ENCODE results near the gene C2. TPM values are rescaled to one million over a fixed set of nuclear protein-coding genes. Genes with fewer than 3 reads are reported as not detected.
"Not testable (repeated sequence)": the region's sequence is repeated elsewhere in the genome, so short reads cannot be mapped to it uniquely, and the experiment has no call there.

The C2 gene
- total RNA-seq, 1 experiment from 2014 or later, result 3.7 TPM

DNA sequence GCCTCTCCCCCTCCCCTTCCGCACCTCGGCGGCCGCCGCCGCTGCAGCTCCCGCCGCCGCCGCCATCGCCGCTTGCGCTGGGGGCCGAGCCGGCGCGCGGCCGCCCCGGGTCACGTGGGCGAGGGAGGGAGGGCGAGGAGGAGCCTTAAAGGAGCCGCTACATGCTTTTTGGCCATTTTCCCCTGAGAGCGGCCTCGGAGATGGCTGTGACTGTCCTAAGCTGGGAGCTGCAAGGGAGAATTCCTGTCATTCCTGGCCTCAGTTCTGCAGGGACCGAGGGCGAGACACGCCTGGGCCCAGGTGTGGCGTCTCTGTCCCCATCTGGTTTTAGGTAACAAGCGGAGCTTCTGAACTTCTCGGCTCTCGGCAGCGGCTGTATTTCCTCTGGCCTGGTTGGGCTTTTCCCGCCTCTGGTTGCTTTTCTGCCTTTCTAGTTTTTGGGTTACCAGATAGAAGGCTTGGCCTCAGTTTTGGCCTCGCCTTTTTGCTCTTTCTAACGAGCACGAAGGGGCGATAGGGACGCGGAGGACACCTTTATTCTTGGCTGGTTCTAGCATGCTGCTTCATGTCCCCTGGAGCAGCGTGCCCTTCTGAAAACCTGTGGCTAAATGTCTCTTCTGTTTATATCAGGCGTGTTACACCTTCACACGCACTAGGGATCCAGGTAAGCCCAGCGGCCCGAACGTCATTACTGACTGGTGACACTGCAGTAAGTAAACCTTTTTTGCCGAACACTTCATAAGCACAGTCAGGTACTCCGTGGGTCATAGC, 29.7 kb upstream of the C2 start, which contains the start of gene EHMT2:
Gene EHMT2, minus strand, starts transcription at position 87 of the 771 bp plus-strand sequence. Its CDS starts 21 bp downstream, at position 66.
- peak; percentile 91 for DNase-seq (ENCODE audit: low spot score)
- in situ Hi-C loops (cut with HindIII; ENCODE audit: low sequenced_read_pairs), result no loop called here

DNA sequence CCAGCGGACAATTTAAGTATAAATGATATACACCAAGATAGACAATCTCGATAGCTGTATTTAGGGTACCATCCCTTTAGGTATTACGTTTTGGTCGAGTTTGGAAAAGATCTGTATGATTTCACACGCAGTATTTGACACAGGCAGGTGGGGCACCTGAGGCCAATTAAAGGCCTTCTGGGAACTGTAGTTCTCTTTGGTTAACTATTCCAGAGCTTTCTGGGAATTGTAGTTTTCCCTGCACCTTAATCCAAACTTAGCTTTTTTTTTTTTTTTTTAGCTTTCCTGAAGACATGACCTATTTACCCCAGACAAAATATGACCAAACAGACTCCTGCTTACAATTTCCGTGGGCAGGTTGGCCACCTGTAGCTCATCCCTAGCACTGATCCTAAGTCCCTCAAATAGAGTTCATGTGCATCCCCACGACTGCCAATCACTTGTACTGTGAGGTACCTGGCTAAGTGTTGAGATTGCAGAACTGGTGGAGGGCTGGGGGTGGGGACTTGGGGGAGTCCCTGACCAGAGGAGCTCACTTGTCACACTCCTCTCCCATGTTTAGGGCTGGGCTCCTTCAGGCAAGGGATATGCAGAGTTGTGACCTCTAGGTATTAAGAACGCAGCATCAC, 29.0 kb upstream of the C2 start:
- peak; percentile 90 for DNase-seq (ENCODE audit: low spot score)
- in situ Hi-C loops (cut with HindIII; ENCODE audit: low sequenced_read_pairs), result no loop called here

DNA sequence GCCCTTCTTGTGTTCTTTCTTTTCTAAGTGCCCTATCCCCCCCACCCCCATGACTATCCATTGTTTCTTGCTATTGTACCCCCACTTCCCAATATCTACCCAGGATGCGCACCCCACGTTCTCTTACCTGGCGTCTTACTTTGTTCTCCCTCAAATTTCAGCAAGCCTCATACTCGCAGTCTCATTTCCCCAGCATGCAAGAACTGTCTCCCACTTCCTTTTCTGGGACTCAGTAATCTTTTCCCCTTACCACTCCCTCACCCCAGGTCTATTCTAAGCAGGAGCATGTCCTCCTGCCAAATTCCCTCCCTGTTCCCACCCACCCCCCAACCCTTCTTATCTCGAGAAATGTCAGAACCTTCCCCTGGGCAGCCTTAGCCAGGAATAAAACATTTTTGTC, 28.3 kb upstream of the C2 start:
- no peak for DNase-seq (ENCODE audit: low spot score)
- in situ Hi-C loops (cut with HindIII; ENCODE audit: low sequenced_read_pairs), result no loop called here

- in situ Hi-C loops (cut with HindIII; ENCODE audit: low sequenced_read_pairs), result no loop called here
- DNase-seq (ENCODE audit: low spot score), result no peak
Observed at GRCh38 chr6:31899882-31900722, 27.4 kb upstream of the C2 start.

GRCh38 chr6:31900917-31901414, 26.6 kb upstream of the C2 start:
- DNase-seq (ENCODE audit: low spot score), result peak; percentile 48
- in situ Hi-C loops (cut with HindIII; ENCODE audit: low sequenced_read_pairs), result no loop called here

- DNase-seq (ENCODE audit: low spot score), result peak; percentile 66
- in situ Hi-C loops (cut with HindIII; ENCODE audit: low sequenced_read_pairs), result no loop called here
Observed at GRCh38 chr6:31901415-31901952, 26.0 kb upstream of the C2 start.

DNA sequence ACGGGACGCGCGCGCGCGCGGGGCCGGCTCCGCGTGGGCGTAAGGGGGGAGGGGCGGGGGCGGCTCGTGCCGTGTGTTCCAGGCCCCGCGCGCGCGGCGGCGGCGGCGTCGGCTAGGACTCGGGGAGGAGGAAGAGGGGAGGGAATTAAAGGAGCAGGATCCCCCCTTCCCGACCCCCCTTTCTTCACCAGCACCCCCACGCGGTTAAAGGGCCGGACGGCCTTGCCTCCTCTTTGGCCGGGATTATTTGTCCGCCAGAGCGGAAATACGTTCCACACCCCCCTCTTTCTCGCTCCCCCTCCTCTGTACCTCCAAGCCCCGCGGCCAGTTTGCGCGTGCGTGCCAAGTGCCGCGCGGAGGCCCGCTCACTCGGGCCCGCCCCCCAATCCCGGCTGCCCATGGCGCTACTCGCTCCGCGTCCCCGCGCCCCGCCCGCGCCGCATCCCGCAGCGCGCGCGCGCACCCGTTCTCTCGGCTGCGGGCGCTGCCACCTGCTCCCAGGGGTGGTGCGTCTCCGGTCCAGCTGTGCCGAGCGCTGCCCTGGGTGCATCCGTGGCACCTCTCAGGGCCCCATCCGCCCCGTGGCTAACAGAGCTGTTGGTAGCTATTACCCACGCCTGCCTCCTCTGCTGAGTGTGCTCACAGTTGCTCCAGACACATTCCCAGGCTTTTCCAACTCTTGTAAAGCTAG, 25.4 kb upstream of the C2 start, which contains the start of gene ZBTB12:
Gene ZBTB12, minus strand, starts transcription at position 134 of the 691 bp plus-strand sequence. CDS start 781 bp downstream, outside the sequence.
- peak; percentile 97 for DNase-seq (ENCODE audit: low spot score)
- in situ Hi-C loops (cut with HindIII; ENCODE audit: low sequenced_read_pairs), result no loop called here

DNA sequence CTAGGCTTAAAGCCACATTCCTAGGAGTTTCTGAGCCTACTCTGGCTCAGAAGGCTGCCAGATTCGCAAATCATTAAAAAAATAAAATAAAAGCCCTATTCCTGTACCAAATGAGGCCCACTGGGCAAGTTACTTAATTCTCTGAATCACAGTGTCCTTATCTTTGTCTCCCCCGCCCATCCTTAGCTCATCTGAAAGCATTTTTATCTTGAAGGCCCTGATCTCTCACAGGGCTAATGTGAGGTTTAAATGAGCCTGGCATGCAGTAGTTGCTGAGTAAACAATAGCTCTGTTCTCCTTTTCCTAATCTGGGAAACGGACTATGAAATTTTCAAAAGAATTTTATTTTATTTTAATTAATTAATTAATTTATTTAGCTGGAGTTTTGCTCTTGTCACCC, 23.6 kb upstream of the C2 start:
- DNase-seq (ENCODE audit: low spot score), result no peak
- in situ Hi-C loops (cut with HindIII; ENCODE audit: low sequenced_read_pairs), result no loop called here

- no peak for DNase-seq (ENCODE audit: low spot score)
- in situ Hi-C loops (cut with HindIII; ENCODE audit: low sequenced_read_pairs), result no loop called here
Observed at GRCh38 chr6:31905041-31905440, 22.5 kb upstream of the C2 start.

- no peak for DNase-seq (ENCODE audit: low spot score)
- in situ Hi-C loops (cut with HindIII; ENCODE audit: low sequenced_read_pairs), result no loop called here
Observed at GRCh38 chr6:31906122-31906521, 21.4 kb upstream of the C2 start.

- DNase-seq (ENCODE audit: low spot score); in situ Hi-C loops (cut with HindIII; ENCODE audit: low sequenced_read_pairs): not testable (repeated sequence)
Observed at GRCh38 chr6:31906727-31907126, 20.8 kb upstream of the C2 start.

DNA sequence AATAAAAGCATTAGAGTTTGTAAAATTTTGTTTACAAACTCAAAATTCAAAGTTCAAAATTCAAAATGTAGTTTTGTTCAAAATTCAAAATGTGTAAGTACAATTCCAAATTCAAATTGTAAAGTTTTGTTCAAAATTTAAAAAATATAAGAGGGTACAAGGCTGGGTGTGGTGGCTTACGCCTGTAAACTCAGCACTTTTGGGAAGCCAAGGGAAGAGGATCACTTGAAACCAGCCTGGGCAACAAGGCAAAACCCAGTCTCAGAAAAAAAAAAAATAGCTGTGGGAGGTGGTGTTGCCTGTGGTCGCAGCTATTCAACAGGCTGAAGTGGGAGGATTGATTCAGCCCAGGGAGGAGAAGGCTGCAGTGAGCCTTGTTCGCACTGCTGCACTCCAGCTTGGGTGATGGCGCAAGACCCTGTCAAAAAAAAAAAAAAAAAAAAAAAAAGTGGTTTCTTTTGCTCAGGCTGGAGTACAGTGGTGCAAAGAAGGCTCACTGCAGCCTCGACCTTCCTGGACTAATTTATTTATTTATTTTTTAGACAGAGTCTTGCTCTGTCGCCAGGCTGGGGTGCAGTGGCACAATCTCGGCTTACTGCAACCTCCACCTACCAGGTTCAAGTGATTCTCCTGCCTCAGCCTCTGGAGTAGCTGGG, 20.2 kb upstream of the C2 start:
- in situ Hi-C loops (cut with HindIII; ENCODE audit: low sequenced_read_pairs), result no loop called here
- no peak for DNase-seq (ENCODE audit: low spot score)

GRCh38 chr6:31908255-31908654, 19.3 kb upstream of the C2 start:
- DNase-seq (ENCODE audit: low spot score); in situ Hi-C loops (cut with HindIII; ENCODE audit: low sequenced_read_pairs): not testable (repeated sequence)

- no peak for DNase-seq (ENCODE audit: low spot score)
Observed at GRCh38 chr6:31908791-31909190, 18.7 kb upstream of the C2 start.

DNA sequence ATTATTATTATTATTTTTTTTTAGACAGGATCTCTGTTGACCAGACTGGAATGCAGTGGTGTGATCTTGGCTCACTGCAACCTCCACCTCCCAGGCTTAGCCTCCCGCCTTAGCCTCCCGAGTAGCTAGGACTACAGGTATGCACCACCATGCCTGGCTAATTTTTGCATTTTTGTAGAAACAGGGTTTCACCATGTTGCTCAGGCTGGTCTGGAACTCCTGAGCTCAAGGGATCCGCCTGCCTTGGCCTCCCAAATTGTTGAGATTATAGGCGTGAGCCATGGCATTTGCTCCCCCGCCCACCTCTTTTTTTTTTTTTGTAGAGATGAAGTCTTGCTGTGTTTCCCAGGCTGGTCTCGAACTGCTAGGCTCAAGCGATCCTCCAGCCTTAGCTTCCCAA, 18.2 kb upstream of the C2 start:
- DNase-seq (ENCODE audit: low spot score); in situ Hi-C loops (cut with HindIII; ENCODE audit: low sequenced_read_pairs): not testable (repeated sequence)

More at GRCh38 chr6:31908791-31909190, 18.7 kb upstream of the C2 start:
- in situ Hi-C loops (cut with HindIII; ENCODE audit: low sequenced_read_pairs), result no loop called here

GRCh38 chr6:31911826-31912585, 15.5 kb upstream of the C2 start:
- no peak for DNase-seq (ENCODE audit: low spot score)
- in situ Hi-C loops (cut with HindIII; ENCODE audit: low sequenced_read_pairs), result no loop called here

DNA sequence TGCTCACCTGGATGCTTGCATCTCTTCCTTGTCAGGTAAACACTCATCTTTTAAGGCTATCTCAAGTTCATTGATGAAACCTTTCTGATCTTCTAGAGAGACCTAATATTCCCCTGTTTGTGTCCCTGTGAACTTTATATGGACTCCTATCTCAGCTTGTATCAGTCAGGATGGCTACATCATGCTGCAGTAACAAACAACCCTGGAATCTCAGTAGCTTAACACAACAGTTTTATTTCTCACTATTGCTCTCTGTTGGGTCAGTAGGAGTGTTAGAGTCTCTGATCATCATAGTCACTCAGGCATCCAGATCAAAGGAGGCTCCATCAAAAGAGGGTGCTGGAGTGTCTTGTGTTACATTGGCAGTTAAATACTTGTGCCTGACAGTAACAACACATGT, 12.2 kb upstream of the C2 start:
- in situ Hi-C loops (cut with HindIII; ENCODE audit: low sequenced_read_pairs), result no loop called here

GRCh38 chr6:31915756-31916155, 11.8 kb upstream of the C2 start:
- in situ Hi-C loops (cut with HindIII; ENCODE audit: low sequenced_read_pairs), result no loop called here

More for the DNA sequence above, 12.2 kb upstream of the C2 start:
- no peak for DNase-seq (ENCODE audit: low spot score)

More at GRCh38 chr6:31915756-31916155, 11.8 kb upstream of the C2 start:
- DNase-seq (ENCODE audit: low spot score), result no peak

All from G401 (cell line).